Measurements from ENCODE around the gene GLRA1. TPM values are rescaled to one million over a fixed set of nuclear protein-coding genes. Genes with fewer than 3 reads are reported as not detected.

GLRA1 gene
- total RNA-seq, 1 donor from 2014 or later: not detected

- H3K27me3 ChIP-seq: no peaks in the 10 kb centered on the region
- TF ChIP-seq CTCF (IDR thresholded peaks at IDR 0.05): no peak
- H3K4me1 ChIP-seq: no peaks in the 10 kb centered on the region
- no peaks in the 10 kb centered on the region for H3K36me3 ChIP-seq
- no peak overlapping the region for H3K4me3 ChIP-seq
- no peak overlapping the region for H3K27ac ChIP-seq
- no peaks in the 10 kb centered on the region for H3K9me3 ChIP-seq
- DNase-seq (ENCODE audit: low spot score in 2 of 2): no peak
- intact Hi-C loops (cut with DNase I): no loop called here
Measured at GRCh38 chr5:151961557-151961956, 36.9 kb upstream of the GLRA1 start.

- Histone ChIP-seq H3K9me3 (no peaks in the 10 kb centered on the region), H3K27ac (no peak overlapping the region), H3K27me3 (no peaks in the 10 kb centered on the region), H3K4me1 (no peaks in the 10 kb centered on the region), H3K36me3 (no peaks in the 10 kb centered on the region), H3K4me3 (no peak overlapping the region)
- TF ChIP-seq CTCF (IDR thresholded peaks at IDR 0.05): no peak
- intact Hi-C loops (cut with DNase I): no loop called here
- DNase-seq (ENCODE audit: low spot score in 2 of 2): no peak
Measured at GRCh38 chr5:151958111-151958510, 33.5 kb upstream of the GLRA1 start.

DNA sequence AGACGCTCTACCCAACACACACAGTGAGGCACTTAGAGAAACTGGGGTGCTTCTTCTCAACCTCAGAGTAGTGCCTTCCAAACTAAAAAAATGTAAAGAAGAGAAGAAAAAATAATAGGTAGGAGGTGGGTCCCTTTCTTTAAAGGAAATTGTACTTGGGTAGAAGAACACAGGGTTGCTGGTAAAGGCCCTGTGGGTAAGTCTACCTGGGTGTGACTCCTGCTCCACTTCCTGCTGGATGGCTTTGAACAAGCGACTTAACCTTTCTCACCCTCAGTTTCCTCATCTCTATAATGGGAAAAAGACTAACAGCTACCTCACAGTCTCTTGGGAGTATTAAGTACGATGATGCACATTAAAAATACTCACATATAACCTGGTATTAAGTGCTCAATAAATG is 32.1 kb upstream of the GLRA1 start:
- no peak for TF ChIP-seq CTCF (IDR thresholded peaks at IDR 0.05)
- Histone ChIP-seq H3K27me3 (no peaks in the 10 kb centered on the region), H3K4me1 (no peaks in the 10 kb centered on the region), H3K4me3 (no peak overlapping the region), H3K36me3 (no peaks in the 10 kb centered on the region), H3K9me3 (no peaks in the 10 kb centered on the region), H3K27ac (no peak overlapping the region)
- no peak for DNase-seq (ENCODE audit: low spot score in 2 of 2)
- intact Hi-C loops (cut with DNase I): no loop called here

DNA sequence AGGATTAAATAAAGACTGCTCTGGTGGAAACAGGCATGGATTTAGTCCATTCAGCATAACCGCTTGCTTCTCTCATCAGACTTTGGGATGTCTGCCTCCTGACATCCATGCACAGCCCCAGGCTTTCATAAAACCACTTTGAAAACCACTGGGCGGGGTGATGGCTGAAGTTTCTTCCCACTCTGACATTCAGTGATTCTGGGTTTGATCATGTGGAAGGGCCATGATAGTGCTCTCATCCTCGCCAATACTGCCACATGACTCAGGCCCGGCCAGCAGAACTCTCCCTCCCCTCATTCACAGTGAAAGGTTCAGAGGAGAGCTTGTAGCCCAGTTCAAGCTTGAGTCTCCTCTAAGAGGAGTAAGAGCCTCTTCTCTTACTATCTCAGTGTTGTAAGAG is 29.6 kb upstream of the GLRA1 start:
- Histone ChIP-seq H3K36me3 (no peaks in the 10 kb centered on the region), H3K9me3 (no peaks in the 10 kb centered on the region), H3K4me1 (no peaks in the 10 kb centered on the region), H3K27ac (no peak overlapping the region), H3K27me3 (no peaks in the 10 kb centered on the region), H3K4me3 (no peak overlapping the region)
- intact Hi-C loops (cut with DNase I): no loop called here
- TF ChIP-seq CTCF (IDR thresholded peaks at IDR 0.05): no peak
- DNase-seq (ENCODE audit: low spot score in 2 of 2): no peak

GRCh38 chr5:151953833-151954232 is 29.2 kb upstream of the GLRA1 start:
- no peak for DNase-seq (ENCODE audit: low spot score in 2 of 2)
- H3K9me3 ChIP-seq: no peaks in the 10 kb centered on the region
- H3K4me1 ChIP-seq: no peaks in the 10 kb centered on the region
- intact Hi-C loops (cut with DNase I): no loop called here
- no peak for TF ChIP-seq CTCF (IDR thresholded peaks at IDR 0.05)
- H3K4me3 ChIP-seq: no peak overlapping the region
- H3K27me3 ChIP-seq: no peaks in the 10 kb centered on the region
- H3K36me3 ChIP-seq: no peaks in the 10 kb centered on the region
- no peak overlapping the region for H3K27ac ChIP-seq

DNA sequence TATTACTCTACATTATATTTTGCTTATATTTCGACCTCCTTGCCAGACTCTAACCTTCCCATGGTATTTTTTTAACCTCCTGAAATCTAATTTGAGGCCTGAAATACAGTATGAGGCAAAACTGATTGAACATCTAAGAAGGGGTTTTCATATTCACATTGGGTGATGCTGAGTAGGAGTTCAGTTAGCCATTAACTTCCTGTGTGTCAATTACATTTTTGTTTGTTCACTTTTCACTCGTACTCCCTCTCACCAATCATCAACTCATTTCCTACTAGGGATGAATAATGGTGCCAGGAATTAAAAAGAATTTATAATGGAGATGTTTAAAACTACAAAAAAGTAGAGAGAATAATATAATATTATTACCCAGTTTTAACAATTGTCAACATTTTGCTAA is 27.6 kb upstream of the GLRA1 start:
- Histone ChIP-seq H3K4me3 (no peak overlapping the region), H3K27ac (no peak overlapping the region), H3K4me1 (no peaks in the 10 kb centered on the region), H3K9me3 (no peaks in the 10 kb centered on the region), H3K36me3 (no peaks in the 10 kb centered on the region), H3K27me3 (no peaks in the 10 kb centered on the region)
- DNase-seq (ENCODE audit: low spot score in 2 of 2): no peak
- intact Hi-C loops (cut with DNase I): no loop called here
- TF ChIP-seq CTCF (IDR thresholded peaks at IDR 0.05): no peak
